Lower lobe of right lung (tissue), 2 donors: ENCODE data around the gene HELB. TPM values are rescaled to one million over a fixed set of nuclear protein-coding genes. Genes with fewer than 3 reads are reported as not detected.
"Not testable (repeated sequence)": the region's sequence is repeated elsewhere in the genome, so short reads cannot be mapped to it uniquely, and the experiment has no call there.

Source experiments
- ATAC-seq, 2 donors: fragments of 200-7000 bp; cut with Tn5 transposase; one replicate each; pipeline ENCODE4 v1.9.1; 2020 to 2022; ENCODE audit warnings: mild to moderate bottlenecking in 2 of 2, moderate library complexity in 2 of 2
- DNase-seq: peaks from one replicate; pipeline ENCODE4 v3.0.0-alpha.2; 2020
- H3K27ac ChIP-seq: fragments of 200-600 bp; one replicate; pipeline ENCODE4 v1.8.0; 2022
- H3K27me3 ChIP-seq: fragments of 200-600 bp; one replicate; pipeline ENCODE4 v1.8.0; 2022; ENCODE audit warnings: low read depth
- H3K36me3 ChIP-seq: fragments of 200-600 bp; one replicate; pipeline ENCODE4 v1.8.0; 2022; ENCODE audit warnings: mild to moderate bottlenecking
- H3K4me1 ChIP-seq: fragments of 200-600 bp; one replicate; pipeline ENCODE4 v1.8.0; 2022
- H3K4me3 ChIP-seq: fragments of 200-600 bp; one replicate; pipeline ENCODE4 v1.8.0; 2022; ENCODE audit warnings: mild to moderate bottlenecking
- H3K9me3 ChIP-seq: fragments of 200-600 bp; one replicate; pipeline ENCODE4 v1.8.0; 2022
- intact Hi-C: fragments of 100-400 bp; cut with DNase I; formaldehyde crosslinking; loops from one replicate; pipeline ENCODE4 v1.11.0; 2022
- total RNA-seq: library from RNA; stranded (reverse); fragmentation: NEBNext Ultra II Directional; extraction: Animal tissue kit (Norgen Biotek cat#: 25700); gene quantifications from one replicate; pipeline ENCODE4 v1.2.1, GENCODE V29; 2021
- TF ChIP-seq, protein P1 (sequence below): fragments of 200-600 bp; IDR thresholded peaks from one replicate; pipeline ENCODE4 v1.8.0; 2022; ENCODE audit warnings: antibody characterized with exemption, mild to moderate bottlenecking
- donor health status: DM: no; HTN: yes; CAD: no; lungs with severe emphysema.

The HELB gene
- total RNA-seq, 1 donor from 2014 or later, result 6.4 TPM

DNA sequence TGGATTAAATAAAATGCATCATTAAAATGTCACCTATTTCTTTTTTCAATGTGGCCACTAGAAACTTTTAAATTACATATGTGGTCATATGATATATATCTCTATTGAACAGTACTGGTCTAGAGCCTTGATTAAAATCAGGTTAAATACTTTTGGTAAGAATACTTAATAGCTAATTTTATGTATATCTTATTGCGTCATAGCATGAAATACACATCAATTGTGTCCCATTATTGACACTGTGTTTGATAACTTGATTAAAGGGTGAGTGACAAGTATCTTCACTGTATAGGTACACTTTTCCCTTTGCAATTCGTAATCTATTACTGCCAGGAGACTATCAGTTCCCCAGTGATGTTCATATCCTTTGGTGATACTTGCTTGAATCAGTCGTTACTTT lies 4.4 kb upstream of the HELB start:
- ATAC-seq, result no peak
- intact Hi-C loops, result no loop called here
- H3K27me3 ChIP-seq, result no peaks in the 10 kb centered on the region
- no peaks in the 10 kb centered on the region for H3K36me3 ChIP-seq
- H3K27ac ChIP-seq, result no peak overlapping the region
- DNase-seq, result no peak
- H3K4me3 ChIP-seq, result no peak overlapping the region
- H3K4me1 ChIP-seq, result peaks cover 2% of the 10 kb centered on the region
- no peaks in the 10 kb centered on the region for H3K9me3 ChIP-seq
- TF ChIP-seq, protein P1, sequence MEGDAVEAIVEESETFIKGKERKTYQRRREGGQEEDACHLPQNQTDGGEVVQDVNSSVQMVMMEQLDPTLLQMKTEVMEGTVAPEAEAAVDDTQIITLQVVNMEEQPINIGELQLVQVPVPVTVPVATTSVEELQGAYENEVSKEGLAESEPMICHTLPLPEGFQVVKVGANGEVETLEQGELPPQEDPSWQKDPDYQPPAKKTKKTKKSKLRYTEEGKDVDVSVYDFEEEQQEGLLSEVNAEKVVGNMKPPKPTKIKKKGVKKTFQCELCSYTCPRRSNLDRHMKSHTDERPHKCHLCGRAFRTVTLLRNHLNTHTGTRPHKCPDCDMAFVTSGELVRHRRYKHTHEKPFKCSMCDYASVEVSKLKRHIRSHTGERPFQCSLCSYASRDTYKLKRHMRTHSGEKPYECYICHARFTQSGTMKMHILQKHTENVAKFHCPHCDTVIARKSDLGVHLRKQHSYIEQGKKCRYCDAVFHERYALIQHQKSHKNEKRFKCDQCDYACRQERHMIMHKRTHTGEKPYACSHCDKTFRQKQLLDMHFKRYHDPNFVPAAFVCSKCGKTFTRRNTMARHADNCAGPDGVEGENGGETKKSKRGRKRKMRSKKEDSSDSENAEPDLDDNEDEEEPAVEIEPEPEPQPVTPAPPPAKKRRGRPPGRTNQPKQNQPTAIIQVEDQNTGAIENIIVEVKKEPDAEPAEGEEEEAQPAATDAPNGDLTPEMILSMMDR, result no peak

DNA sequence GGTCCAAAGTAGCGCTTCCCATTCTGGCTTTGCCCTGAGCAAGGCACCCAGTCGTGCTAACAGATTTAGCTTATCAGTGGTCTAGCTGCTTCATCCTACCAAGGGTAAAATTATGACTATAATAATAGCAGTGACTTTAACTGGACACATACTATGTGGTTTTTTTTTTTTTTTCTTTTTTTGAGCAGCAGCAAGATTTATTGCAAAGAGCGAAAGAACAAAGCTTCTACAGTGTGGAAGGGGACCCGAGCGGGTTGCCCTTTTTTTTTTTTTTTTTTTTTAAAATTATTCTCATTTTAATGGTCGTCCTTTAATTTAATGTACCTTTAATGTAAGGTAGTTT lies 505 bp downstream of the HELB start:
- H3K27me3 ChIP-seq, result no peaks in the 10 kb centered on the region

DNA sequence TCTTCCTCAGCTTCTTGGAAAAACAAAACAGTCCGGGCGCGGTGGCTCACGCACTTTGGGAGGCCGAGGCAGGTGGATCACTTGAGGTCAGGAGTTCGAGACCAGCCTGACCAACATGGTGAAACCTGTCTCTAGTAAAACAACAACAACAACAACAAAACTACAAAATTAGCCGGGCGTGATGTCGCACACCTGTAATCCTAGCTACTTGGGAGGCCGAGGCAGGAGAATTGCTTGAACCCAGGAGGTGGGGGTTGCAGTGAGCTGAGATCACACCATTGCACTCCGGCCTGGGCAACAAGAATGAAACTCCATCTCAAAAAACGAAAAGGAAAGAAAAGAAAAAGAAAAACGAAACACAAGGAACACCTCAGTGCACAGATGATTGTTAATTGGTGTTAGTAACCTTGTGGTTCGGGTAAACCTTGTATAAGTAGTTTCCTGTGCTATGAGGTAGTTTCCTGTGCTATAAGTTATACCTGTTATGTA lies 1.1 kb downstream of the HELB start:
- DNase-seq, intact Hi-C loops, H3K9me3 ChIP-seq, H3K27me3 ChIP-seq, ATAC-seq, H3K36me3 ChIP-seq, H3K27ac ChIP-seq: not testable (repeated sequence)
- H3K4me3 ChIP-seq, result peak overlapping the region; percentile 89
- H3K4me1 ChIP-seq, result peaks cover 20% of the 10 kb centered on the region

More for the DNA sequence above, 505 bp downstream of the HELB start:
- peak overlapping the region; percentile 89 for H3K27ac ChIP-seq
- peaks cover 7% of the 10 kb centered on the region for H3K36me3 ChIP-seq
- H3K4me3 ChIP-seq, result peak overlapping the region; percentile 89
- no peak for DNase-seq
- H3K9me3 ChIP-seq, result no peaks in the 10 kb centered on the region
- ATAC-seq, result no peak
- peaks cover 20% of the 10 kb centered on the region for H3K4me1 ChIP-seq
- intact Hi-C loops, result no loop called here
- TF ChIP-seq, protein P1, result no peak

DNA sequence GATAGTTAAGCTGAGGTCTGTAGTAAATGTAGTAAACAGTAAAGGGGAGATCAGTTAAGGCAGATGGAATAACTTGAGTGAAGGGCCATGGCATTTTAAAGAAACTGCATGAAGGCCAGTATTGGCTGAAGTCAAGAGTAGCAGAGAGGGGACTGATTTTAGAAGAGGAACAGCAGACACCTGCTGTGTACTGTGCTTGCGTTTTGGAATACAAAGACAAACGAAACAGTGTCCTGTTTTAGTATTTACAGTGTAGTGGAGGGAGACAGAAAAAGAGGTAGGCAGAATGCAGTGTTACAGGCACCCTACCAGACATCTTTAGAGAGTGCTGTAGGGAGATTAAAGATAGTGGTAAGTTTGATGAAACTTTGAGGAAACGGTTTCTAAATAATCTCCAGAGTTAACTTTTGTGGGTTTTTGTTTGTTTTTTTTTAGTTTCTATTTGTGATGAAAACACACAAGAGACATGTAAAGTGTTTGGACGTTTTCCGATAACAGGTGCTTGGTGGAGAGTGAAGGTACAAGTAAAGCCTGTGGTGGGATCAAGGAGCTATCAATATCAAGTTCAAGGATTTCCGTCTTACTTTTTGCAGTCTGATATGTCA lies 2.1 kb downstream of the HELB start:
- intact Hi-C loops, result no loop called here
- H3K4me3 ChIP-seq, result peak overlapping the region; percentile 89

DNA sequence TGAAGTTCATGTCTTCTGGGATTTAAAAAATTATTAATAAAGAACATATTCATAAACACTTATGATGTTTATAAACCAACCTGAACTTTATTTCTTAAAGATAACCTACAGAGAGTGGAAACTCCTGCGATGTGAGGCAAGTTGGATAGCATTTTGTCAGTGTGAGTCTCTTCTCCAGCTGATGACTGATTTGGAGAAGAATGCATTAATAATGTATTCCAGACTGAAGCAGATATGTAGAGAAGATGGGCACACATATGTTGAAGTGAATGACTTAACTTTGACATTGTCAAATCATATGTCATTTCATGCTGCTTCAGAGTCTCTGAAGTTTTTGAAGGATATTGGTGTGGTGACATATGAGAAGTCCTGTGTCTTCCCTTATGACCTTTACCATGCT lies 7.3 kb downstream of the HELB start:
- peaks cover under 1% of the 10 kb centered on the region for H3K4me1 ChIP-seq
- intact Hi-C loops, result no loop called here
- no peaks in the 10 kb centered on the region for H3K27me3 ChIP-seq
- no peaks in the 10 kb centered on the region for H3K9me3 ChIP-seq
- DNase-seq (no peak), ATAC-seq (no peak)
- H3K36me3 ChIP-seq, result peaks cover 37% of the 10 kb centered on the region
- TF ChIP-seq, protein P1, result no peak
- H3K27ac ChIP-seq, result no peak overlapping the region
- H3K4me3 ChIP-seq, result no peak overlapping the region

More for the DNA sequence above, 2.1 kb downstream of the HELB start:
- TF ChIP-seq, protein P1, result no peak
- Histone ChIP-seq H3K4me1 (peaks cover 20% of the 10 kb centered on the region), H3K36me3 (peaks cover 9% of the 10 kb centered on the region), H3K27ac (no peak overlapping the region), H3K27me3 (no peaks in the 10 kb centered on the region), H3K9me3 (no peaks in the 10 kb centered on the region)
- DNase-seq, result no peak
- ATAC-seq, result no peak

DNA sequence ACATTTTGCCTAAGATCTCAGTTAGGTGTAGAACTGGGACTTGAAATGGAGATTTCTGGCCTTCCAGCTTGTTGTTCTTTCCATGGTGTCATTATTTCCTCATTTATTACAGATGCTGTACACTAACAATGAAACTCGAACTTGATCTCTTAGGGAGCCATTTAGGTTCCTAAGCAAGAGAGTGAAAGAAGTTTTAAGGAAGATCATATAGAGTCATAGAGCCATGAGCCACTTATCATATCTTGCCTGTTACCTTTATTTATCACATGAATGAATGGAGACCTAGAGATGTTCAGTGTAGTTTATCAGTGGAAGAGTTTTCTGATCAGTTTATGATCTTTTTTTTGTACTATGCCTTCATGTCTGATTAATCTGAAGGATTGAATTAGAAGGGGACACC lies 9.9 kb downstream of the HELB start:
- Histone ChIP-seq H3K4me1 (no peaks in the 10 kb centered on the region), H3K27ac (no peak overlapping the region), H3K27me3 (no peaks in the 10 kb centered on the region), H3K4me3 (no peak overlapping the region), H3K9me3 (no peaks in the 10 kb centered on the region), H3K36me3 (peaks cover 36% of the 10 kb centered on the region)
- ATAC-seq (no peak), DNase-seq (no peak)
- intact Hi-C loops, result no loop called here
- TF ChIP-seq, protein P1, result no peak
